NCI-H2196 treated with DMSO at 0.1 percent for 48 hours (cell line): ENCODE results near the gene USP32.
"Not testable (repeated sequence)": the region's sequence is repeated elsewhere in the genome, so short reads cannot be mapped to it uniquely, and the experiment has no call there.

ENCODE experiments used
- DNase-seq: peaks from one replicate; lab custom pipeline; 2025; ENCODE audit not compliant: unreplicated experiment; lab: John Stamatoyannopoulos, UW

Gene USP32

DNA sequence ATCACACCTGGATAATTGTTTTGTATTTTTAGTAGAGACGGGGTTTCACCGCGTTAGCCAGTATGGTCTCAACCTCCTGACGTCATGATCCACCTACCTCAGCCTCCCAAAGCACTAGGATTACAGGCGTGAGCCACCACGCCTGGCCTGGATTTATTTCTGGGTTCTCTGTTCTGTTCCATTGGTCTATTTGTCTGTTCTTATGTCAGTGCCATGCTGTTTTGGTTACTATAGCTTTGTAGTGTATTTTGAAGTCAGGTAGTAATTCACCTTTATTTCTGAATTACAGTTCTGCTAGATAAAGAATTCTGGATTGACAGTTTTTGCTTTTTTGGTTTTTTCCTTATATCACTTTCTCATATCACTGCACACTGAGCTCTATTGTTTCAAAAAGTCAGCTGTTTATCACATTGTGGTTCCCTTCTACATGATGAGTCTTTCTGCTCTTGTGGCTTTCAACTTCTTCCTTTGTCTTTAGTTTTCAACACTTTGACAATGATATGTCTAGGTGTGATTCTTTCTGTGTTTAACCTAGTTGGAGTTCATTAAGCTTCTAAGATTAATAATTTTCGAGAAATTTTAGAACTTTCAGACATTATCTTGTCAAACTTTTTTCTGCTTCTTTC, 144.0 kb downstream of the USP32 start:
- DNase-seq: no peak

DNA sequence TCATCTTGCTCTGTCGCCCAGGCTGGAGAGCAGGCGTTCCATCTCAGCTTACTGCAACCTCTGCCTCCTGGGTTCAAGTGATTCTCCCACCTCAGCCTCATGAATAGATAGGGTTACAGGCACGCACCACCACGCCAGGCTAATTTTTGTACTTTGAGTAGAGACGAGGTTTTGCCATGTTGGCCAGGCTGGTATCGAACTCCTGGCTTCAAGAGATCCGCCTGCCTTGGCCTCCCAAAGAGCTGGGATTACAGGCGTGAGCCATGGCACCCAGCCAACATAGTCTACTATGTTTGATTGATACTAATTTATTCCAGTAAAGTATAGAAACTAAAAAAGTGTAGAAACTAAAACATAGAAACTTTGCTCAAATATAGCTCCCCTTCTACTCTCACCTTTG, 147.3 kb downstream of the USP32 start:
- no peak for DNase-seq

DNA sequence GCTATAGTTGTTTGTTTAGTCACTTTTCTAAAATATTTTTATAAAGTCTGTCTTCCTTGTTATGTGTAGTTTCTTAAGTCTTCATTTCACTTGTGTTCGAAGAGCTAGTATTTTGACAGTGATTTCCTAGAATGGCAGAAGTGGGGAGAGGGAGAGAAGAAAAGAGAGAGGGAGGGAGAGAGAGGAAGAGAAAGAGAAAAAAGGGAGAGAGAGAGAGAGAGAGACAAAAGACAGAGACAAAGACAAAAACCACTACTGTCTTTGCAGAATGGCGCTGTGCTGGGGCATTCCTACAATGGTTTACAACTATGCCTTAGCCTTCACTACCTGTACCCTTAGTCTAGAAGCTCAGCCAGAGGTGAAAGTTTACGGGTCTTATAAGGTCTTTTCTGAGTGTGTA, 151.6 kb downstream of the USP32 start:
- no peak for DNase-seq

DNA sequence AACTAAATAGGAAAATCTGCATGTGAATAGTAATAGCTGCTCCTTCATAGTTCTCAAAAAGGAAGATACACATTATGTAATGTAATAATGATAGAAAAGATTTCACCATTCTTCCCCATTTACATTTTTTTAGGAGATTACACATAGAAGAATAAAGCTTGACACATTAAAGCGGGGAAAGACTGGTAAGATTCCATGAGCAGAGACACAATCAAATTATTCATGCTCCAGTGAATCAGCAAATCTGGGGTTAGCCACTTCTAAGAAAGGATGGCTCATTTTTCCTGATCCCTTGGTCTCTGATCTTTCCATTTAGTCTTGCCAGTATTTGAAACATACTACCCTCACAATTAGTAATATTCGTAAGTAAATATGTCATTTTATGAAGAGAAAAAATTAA, 160.2 kb downstream of the USP32 start:
- no peak for DNase-seq

DNA sequence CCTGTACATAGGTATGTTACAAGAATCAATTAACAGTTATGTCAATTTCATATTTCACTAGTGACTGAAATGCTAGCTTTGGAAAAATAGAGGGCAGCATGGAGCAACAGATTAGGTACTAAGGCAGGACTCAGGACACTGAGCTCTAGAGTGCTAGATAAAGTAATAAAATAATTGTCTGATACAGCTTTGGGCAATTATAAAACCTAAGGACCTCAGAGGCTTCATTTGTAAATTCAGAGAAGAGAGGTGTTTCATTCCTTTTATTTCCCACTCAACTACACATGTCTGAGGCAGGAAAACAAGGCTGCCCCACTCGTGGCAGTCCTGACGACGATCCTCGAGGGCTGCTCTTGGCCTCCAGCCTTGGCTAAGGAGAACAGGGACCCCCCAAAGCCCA, 160.7 kb downstream of the USP32 start:
- DNase-seq: peak; percentile 27

DNA sequence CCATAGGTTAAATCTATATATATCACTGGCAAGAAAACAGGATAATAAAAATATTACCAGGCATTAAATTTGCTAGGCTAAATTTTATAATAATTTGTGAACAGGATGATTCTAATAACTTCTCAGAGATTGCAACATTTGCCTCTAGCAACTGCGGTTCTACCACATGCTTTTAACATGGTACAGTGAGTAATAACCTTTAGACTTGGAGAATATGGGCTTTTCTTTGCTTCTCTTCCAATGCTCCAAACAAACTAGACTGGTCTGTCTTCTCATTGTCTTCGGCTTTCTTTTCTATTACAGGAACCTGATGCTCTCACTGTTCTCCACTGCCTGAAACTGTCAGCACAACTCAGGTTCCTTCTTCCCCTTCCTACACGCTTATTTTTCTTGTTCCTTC, 161.6 kb downstream of the USP32 start:
- DNase-seq: no peak

DNA sequence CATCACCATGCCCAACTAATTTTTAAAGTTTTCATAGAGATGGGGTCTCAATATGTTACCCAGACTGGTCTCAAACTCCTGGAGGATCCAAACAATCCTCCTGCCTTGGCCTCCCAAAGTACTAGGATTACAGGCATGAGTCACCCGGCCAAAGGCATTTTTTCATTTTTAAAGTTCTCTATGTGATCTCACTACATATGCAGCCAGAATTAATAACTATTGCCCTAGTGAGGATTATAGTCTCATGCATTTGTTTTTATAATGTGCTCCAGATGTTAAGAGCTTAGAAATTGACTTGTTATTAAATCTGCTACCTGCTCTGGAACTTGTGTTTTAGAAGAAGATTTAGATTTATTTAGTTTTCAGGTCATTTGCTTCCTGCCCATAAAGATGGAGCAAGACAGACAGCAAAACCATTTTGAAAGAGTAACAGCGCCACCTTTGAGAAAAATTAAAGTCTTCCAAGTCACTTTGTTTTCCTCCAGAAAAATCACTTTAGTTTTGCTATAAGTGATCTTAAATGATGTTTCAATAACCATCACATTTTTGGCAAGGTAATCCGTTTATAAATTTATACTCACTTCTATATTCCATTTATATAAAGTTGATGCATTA, 162.6 kb downstream of the USP32 start:
- DNase-seq: no peak

DNA sequence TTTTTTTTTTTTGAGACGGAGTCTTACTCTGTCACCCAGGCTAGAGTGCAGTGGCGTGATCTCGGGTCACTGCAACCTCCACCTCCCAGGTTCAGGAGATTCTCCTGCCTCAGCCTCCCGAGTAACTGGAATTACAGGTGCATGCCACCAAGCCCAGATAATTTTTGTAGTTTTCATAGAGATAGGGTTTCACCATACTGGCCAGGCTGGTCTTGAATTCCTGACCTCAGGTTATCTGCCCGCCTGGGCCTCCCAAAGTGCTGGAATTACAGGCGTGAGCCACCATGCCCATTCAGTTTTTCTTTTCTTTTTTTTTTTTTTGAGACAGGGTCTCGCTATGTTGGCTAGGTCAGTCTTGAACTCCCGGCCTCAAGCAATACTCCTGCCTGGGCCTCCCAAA, 164.7 kb downstream of the USP32 start:
- not testable (repeated sequence) for DNase-seq

DNA sequence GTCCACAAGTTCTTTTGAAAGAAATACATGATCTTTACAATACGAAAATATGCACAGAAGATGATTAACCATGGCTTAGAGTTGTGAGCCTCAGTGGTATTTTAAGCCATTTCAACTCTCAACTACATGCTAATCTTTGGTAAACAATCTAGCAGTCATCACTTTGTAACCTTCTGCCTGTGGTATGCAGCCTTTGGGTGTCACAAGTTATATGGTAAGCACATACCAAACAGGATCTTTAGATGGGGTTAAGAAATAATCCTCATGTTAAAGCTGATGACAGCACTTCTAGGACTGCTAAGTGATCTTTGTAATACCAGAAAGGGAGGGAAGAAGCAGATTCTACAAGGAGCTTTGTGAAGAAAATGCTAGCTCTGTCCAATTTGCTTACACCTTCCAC, 167.9 kb downstream of the USP32 start:
- DNase-seq: no peak

DNA sequence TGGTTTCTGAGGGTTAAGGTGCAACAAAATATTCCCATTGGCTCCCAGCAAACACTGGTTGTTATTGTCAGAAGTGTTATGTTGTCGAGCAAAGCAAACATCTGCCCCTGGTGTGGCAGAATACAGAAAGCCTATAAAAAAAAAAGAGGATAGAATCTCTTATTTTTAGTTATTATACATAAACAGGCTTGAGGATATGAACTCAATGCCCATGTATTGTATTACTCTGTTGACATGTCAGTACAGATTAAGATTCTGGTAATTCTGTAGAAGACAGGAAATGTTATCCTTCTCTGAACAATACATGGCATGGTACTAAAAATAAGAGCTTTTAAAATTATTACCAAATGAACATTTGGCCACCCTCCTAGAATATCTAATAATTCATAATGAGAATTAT, 168.5 kb downstream of the USP32 start:
- DNase-seq: no peak

DNA sequence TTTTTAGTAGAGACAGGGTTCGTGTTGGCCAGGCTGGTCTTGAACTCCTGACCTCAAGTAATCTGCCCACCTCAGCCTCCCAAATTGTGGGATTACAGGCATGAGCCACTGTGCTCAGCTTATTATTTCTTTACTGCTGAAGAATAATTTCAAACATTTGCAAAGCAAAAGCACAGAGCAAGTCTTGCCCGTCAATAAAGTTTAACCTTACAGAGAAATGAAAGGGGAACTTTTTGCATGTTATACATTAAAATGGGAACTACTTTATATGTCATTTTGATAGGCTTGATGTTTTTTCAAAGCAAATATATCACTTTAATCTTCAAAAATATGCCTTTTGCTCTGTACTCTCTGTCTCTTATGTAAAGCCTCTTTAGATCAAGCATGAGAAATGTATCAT, 173.2 kb downstream of the USP32 start:
- DNase-seq: not testable (repeated sequence)

DNA sequence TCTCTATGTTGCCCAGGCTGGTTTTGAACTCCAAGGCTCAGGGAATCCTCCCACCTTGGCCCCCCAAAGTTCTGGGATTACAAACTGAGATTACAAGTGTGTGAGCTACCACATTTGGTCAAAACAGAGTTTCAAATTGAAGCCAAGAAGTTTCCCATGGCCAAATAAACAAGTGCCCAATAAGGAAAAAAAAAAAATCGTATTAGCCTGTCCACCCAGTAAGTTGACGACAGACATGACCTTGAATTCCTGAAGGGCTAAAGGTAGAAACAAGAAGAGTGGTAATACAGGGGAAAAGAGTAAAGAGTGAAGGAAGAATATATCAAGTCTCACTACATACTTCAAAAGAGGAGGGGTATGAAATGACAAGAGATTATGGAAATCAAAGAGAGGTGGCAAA, 176.0 kb downstream of the USP32 start:
- DNase-seq: not testable (repeated sequence)

DNA sequence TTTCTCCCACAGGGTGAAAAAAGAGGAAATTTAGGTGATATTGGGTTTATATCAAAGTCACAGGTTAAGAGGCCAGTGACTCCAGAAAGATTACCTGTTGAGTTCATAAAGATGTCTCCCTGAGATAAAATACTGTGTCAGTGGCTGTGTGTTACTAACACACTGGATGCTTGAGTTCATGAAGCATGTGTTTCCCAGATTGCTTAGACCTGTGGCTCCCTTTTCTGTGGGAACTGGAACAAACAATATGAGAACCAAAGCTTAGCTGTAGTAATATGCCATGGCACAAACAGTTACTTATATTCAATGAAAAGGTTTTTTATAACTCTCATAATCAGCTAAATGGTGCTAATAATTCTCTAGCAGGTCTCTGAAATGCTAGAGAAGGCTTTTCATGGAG, 180.7 kb downstream of the USP32 start:
- not testable (repeated sequence) for DNase-seq

DNA sequence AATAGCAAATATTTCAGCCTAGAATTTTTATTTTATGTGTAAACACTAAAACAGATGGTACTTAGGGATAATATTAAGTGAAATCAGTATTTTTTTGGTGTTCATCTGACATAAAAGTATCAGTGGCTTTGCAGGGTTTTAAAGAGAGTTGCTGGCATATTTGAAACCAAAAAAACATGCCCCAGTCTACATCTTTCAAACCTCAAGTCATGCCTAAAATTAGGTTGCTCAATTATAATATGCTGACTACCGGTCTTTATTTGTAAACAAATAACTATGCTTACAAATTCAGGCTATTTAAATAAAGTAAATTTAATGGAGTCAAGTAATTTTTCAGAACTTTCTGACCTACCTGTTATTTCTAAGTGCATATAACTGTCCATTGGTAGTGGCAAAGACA, 183.6 kb downstream of the USP32 start:
- not testable (repeated sequence) for DNase-seq

DNA sequence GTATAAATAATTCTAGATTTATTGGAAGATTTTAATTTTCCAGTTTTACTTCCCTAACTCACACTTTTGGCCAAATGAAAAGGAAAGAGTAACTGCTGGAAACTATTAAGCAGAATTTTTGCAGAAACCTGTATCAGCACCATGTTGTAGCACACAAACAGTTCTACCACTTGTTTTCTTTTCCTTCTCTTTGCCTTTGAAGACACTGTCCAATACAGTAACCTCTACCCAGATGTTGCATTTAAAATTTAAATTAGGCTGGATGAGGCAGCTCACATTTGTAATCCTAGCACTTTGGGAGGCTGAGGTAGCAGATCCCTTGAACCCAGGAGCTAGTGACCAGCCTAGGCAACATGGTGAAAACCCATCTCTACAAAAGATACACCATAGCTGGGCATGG, 186.2 kb downstream of the USP32 start:
- not testable (repeated sequence) for DNase-seq

DNA sequence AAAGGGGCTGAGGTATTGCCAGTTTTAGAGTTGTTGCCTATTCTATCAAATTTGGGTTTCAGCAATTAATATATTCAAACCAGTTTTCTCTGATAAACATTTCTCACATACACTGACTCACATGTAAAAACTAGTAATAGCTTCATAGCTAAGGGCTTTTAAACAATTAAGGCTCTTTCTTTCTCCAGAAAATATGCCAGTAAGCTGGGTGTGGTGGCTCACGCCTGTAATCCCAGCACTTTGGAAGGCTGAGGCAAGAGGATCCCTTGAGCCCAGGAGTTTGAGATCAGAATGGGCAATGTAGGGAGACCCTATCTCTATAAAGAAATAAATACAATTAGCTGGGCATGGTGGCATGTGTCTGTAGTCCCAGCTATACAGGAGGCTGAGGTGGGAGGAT, 193.3 kb downstream of the USP32 start:
- not testable (repeated sequence) for DNase-seq

DNA sequence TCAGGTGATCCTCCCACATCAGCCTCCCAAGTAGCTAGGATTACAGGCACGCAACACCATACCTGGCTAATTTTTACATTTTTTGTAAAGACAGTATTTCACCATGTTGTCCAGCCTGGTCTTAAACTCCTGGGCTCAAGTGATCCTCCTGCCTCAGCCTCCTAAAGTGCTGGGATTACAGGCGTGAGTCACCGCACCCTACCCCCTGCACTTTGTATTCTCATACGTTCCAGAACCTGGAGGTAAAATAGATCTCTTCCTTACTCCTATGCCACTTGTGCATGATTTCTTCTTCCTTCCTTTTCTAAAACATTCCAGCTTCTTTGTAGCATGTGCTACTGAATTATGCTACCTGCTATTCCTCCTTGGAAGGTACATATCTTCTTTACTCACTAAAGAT, 197.8 kb downstream of the USP32 start:
- DNase-seq: not testable (repeated sequence)

DNA sequence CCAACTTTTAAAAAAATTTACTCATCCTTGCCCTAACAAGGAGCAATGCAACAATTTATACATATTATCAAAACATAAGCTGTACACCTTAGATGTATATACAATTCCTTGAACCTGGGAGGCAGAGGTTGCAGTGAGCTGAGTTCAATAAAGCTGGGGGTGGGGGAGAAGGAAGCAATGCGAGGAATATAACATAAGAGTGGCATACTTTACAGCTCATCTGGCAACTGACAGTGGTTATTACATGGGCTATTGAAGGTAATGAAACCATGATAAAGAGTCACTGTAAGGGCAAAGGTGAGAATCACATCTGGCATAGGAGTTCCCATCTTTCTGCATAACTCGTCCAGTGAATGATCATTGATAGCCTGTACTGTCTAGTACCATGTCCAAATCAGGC, 198.5 kb downstream of the USP32 start:
- no peak for DNase-seq

DNA sequence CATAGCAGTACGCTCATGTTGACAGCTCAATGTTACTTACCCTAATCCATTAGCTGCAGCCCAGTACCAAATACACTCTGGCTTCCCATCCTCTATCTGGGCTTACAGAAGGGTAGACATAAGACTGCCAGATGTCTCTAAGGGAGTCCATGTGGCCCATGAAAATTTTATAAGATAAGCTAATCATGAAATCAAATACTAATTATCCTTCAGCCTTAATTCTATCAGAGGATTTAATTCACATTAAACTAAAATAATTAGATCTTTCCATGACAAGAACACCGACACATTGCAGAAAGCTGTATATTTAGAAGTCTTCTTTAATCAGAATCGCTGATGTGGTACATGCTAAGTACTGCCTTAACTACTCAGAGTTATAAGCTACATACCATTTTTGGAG, 198.9 kb downstream of the USP32 start:
- not testable (repeated sequence) for DNase-seq

DNA sequence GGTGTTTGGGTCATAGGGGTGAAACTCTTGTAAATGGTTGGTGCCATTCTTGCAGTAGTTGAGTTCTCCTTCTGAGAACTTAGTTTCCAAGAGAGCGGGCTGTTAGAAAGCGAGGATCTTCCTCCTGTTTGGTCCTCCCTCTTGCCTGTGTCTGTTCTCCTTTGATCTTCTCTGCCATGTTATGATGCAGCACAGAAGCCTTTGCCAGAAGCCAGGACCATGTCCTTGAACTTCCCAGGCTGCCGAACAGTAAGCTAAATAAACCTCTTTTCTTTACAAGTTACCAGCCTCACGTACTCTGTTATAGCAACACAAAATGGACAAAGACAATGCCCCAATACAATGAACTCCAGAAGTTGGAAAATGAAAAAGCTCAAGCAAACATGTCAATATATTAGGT, 201.9 kb downstream of the USP32 start:
- DNase-seq: not testable (repeated sequence)

DNA sequence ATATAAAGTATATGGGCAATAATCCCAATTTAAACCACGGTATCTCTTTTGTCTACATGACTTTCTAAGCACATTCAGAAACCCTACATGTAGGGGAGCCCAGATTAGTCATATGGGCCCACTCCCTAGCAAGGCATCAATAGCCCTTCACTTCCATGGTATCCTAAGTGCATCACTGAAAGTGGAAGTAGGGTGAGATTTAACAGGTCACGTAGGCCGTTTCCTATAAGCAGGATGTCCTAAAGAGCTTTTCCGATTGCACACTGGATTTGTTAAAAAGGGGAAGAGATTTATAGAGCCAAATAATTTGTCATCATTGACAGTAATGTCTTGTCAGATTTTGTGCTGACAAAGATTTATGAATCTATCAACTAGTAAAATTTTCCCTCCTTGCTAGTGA, 203.2 kb downstream of the USP32 start:
- DNase-seq: no peak

DNA sequence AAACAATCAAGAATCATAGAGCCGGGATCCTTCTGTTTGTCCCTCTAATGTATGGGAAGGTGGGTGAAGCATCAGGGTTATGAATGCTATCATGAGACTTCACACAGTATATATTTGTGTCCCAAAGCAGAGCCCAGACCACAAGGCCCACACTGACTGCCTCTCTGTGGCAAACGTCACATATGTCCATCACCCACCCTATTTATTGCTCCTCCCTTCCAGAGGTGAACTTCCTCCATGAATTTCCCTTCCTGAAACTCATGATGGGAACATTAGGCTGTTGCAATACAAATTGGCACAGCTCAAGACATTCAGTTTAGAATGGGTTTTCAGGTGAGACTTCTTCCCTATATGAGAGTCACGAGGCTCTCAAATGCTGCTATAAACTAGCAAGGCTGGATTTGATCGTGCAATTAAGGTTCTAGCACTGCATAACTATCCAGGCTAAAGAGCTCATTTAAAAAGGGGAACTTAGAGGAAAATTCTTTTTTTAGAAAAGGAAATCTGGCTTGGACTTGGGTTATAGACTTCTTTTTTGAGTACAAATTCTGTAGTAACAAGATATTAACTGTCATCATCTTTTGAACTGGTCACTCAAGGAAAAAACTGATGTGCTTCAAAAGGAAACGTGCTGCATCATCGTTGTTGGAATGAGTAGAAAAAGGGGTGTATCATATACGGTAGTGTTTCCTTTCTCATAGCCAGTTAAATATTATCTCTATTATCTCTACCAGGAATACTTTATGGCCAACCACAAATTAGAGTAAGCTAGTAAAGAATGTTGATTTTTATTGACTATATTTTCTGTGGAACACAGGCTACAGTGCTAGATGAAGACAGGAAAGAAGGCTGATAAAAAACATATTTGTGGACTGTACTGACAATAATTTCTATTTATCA, 204.8 kb downstream of the USP32 start:
- not testable (repeated sequence) for DNase-seq
